Tibial nerve (tissue), 4 donors: Measurements from ENCODE around the gene SF3A1. TPM values are rescaled to one million over a fixed set of nuclear protein-coding genes. Genes with fewer than 3 reads are reported as not detected.

Source experiments
- DNase-seq, 2 donors: peaks; one replicate each; pipeline ENCODE4 v3.0.0-alpha.2; 2019; ENCODE audit warnings: low spot score in 2 of 2
- H3K27ac ChIP-seq, 4 donors: fragments of 200-600 bp; sonication (generic) in 3 of 4; one replicate each; pipeline ENCODE4 v1.5.1; 2017 to 2019; ENCODE audit warnings: mild to moderate bottlenecking in 1 of 4
- H3K27me3 ChIP-seq, 2 donors: fragments of 200-600 bp; sonication (generic) in 1 of 2; one replicate each; pipeline versions ENCODE4 v1.5.1 to v1.6.0; 2017 to 2019
- H3K36me3 ChIP-seq, 3 donors: fragments of 200-600 bp; sonication (generic); one replicate each; pipeline ENCODE4 v1.5.1; 2018 to 2019
- H3K4me1 ChIP-seq, 4 donors: fragments of 200-600 bp; sonication (generic) in 3 of 4; one replicate each; pipeline ENCODE4 v1.5.1; 2017 to 2019
- H3K4me3 ChIP-seq, 4 donors: fragments of 200-600 bp; sonication (generic) in 3 of 4; one replicate each; pipeline ENCODE4 v1.5.1; 2017 to 2019; ENCODE audit warnings: mild to moderate bottlenecking in 1 of 4, moderate library complexity in 1 of 4
- H3K9me3 ChIP-seq, 4 donors: fragments of 200-600 bp; sonication (generic) in 3 of 4; one replicate each; pipeline ENCODE4 v1.5.1; 2017 to 2019
- EP300 ChIP-seq, 2 donors: sonication (generic); formaldehyde crosslinking; IDR thresholded peaks; one replicate each; pipeline ENCODE4 v1.6.1; 2017; ENCODE audit warnings: antibody characterized with exemption in 2 of 2, mild to moderate bottlenecking in 1 of 2
- POLR2A ChIP-seq, 2 donors: fragments of 450-650 bp; IDR thresholded peaks; one replicate each; pipeline ENCODE4 v1.6.1; 2017; ENCODE audit warnings: antibody characterized with exemption in 2 of 2, mild to moderate bottlenecking in 2 of 2, moderate library complexity in 2 of 2
- WGBS, 2 donors: methylation state at CpG; one replicate each; pipeline ENCODE4 v1.1.5; 2018; 5-methylcytosine and 5-hydroxymethylcytosine counted together
- total RNA-seq, 4 donors: library from RNA; depleted of rRNA; stranded (reverse); fragments of >200 nt; gene quantifications; one replicate each; pipeline ENCODE4 v1.1.0, GENCODE V29; 2016
- TF ChIP-seq, protein P1 (sequence below), 5 experiments: fragments of 200-600 bp in 3 of 5; fragments of 450-650 bp in 2 of 5; sonication (generic) in 3 of 5; IDR thresholded peaks; one replicate each; pipeline ENCODE4 v1.5.1; 2016 to 2019; ENCODE audit warnings: antibody characterized with exemption in 5 of 5, mild to moderate bottlenecking in 3 of 5, moderate library complexity in 2 of 5

The SF3A1 gene
- total RNA-seq, 4 donors from 2014 or later, result 76.2 to 98.1 (median 91.7) TPM

DNA sequence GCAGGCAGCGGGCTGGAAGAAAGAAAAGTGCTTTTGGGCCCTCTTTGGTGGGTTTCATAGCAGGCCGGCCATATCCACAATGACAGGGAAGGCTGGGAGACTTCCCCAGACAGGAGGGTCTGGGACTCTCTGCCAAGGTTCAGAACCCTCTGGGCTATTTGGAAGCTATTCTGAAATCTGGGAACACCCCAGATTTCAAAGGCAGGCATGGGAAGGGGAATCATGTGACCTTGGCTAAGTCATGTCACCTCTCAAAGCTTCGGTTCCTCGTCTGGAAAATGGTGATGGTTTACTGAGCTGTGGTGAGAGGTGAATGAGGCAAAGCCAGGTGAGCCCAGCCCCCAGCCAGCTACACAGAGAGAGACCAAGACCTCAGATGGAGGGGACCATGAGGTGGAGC, 72.0 kb downstream of the SF3A1 start:
- DNase-seq, result no peak

DNA sequence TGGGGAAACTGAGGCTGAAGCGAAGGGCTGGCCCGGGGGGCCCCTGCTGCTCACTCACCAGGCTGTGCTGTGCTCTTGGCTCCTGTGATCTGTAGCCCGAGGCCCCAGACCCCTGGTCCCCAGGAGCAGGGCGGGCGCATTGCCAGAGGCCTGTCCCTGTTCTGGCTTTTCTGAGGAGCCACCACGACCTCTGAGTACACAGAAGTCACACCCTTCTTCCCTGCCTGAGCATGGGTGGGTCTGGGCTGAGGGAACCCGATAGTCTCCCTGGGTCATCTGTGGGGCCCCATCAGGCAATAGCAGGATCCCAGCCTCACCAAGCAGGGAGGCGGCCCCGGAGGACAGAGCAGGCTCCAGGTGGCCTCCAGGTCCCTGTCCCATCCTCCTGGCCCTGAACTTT, 72.5 kb downstream of the SF3A1 start:
- Histone ChIP-seq H3K4me1 (peaks cover 0 to 40% (median 2%) of the 10 kb centered on the region in 4 donors), H3K27ac (no peak overlapping the region), H3K4me3 (no peak overlapping the region), H3K27me3 (no peaks in the 10 kb centered on the region), H3K9me3 (no peaks in the 10 kb centered on the region), H3K36me3 (peaks cover 0 to 49% (median 0%) of the 10 kb centered on the region in 3 donors)
- no peak for TF ChIP-seq EP300 (IDR thresholded peaks at IDR 0.05)
- no peak for TF ChIP-seq POLR2A (IDR thresholded peaks at IDR 0.05)
- no peak for DNase-seq
- WGBS, 2 donors, result 77 to 78% methylated on average over 3 to 9 of the region's 9 CpGs

More for the DNA sequence above, 72.0 kb downstream of the SF3A1 start:
- TF ChIP-seq EP300 (IDR thresholded peaks at IDR 0.05) (no peak), POLR2A (IDR thresholded peaks at IDR 0.05) (no peak)
- TF ChIP-seq, protein P1, sequence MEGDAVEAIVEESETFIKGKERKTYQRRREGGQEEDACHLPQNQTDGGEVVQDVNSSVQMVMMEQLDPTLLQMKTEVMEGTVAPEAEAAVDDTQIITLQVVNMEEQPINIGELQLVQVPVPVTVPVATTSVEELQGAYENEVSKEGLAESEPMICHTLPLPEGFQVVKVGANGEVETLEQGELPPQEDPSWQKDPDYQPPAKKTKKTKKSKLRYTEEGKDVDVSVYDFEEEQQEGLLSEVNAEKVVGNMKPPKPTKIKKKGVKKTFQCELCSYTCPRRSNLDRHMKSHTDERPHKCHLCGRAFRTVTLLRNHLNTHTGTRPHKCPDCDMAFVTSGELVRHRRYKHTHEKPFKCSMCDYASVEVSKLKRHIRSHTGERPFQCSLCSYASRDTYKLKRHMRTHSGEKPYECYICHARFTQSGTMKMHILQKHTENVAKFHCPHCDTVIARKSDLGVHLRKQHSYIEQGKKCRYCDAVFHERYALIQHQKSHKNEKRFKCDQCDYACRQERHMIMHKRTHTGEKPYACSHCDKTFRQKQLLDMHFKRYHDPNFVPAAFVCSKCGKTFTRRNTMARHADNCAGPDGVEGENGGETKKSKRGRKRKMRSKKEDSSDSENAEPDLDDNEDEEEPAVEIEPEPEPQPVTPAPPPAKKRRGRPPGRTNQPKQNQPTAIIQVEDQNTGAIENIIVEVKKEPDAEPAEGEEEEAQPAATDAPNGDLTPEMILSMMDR (IDR thresholded peaks at IDR 0.05), result no peak
- H3K4me3 ChIP-seq, result no peak overlapping the region
- H3K36me3 ChIP-seq, result peaks cover 0 to 49% (median 0%) of the 10 kb centered on the region in 3 donors
- no peaks in the 10 kb centered on the region for H3K9me3 ChIP-seq
- no peak overlapping the region for H3K27ac ChIP-seq
- H3K4me1 ChIP-seq, result peaks cover 0 to 35% (median 2%) of the 10 kb centered on the region in 4 donors
- 82 to 84% methylated on average over 4 of the region's 4 CpGs for WGBS, 2 donors
- no peaks in the 10 kb centered on the region for H3K27me3 ChIP-seq

DNA sequence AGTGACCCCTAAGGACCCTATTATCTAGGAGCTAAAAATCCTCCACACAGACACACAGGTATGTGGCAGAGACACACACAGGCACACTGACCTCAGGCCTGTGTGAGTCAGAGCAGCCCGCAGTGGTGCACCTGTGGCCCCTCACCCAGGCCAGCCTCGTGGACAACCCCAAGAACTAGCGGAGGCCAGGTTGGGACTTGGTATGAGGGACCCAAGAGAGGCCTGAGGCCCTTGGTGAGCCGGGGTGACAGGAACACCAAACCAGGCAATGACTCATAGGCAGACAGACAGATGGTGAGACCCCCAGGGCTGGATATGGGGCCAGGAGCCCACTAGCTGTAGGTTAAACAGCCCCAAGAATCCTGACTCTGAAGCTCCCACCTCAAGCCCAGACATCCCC, 73.4 kb downstream of the SF3A1 start:
- Histone ChIP-seq H3K4me1 (peaks cover 0 to 43% (median 2%) of the 10 kb centered on the region in 4 donors), H3K36me3 (peaks cover 0 to 49% (median 0%) of the 10 kb centered on the region in 3 donors), H3K9me3 (no peaks in the 10 kb centered on the region), H3K4me3 (no peak overlapping the region), H3K27ac (no peak overlapping the region), H3K27me3 (no peaks in the 10 kb centered on the region)
- no peak for TF ChIP-seq EP300 (IDR thresholded peaks at IDR 0.05)
- TF ChIP-seq, protein P1 (IDR thresholded peaks at IDR 0.05), result no peak
- TF ChIP-seq POLR2A (IDR thresholded peaks at IDR 0.05), result no peak
- no peak for DNase-seq
- 74% methylated on average over 3 of the region's 4 CpGs; no CpG with 5 or more reads in 1 of the 2 donors for WGBS, 2 donors

DNA sequence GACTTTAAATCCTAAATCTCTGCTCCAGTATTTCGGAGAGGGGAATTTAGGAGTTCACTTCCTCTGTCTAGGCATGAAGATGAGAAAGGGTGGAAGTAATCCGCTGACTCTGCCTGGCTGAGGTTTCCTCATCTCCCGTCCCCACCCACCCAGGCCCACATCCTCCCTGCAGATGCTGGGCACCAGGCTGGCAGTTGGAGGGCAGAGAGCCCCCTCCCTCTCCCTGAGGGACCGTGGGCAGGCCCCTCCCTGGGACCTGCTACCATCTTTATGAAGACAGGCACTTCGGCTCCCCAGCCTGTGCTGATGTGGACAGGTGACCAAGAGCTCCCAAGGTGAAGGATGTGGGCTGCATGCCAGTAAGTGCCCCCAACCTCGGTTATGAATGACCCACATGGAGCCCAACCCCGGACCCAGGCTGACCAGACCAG, 74.1 kb downstream of the SF3A1 start:
- Histone ChIP-seq H3K27ac (no peak overlapping the region), H3K36me3 (peaks cover 0 to 49% (median 0%) of the 10 kb centered on the region in 3 donors), H3K4me3 (no peak overlapping the region), H3K27me3 (no peaks in the 10 kb centered on the region), H3K9me3 (no peaks in the 10 kb centered on the region), H3K4me1 (peaks cover 0 to 43% (median 8%) of the 10 kb centered on the region in 4 donors)
- DNase-seq, result no peak
- 68 to 69% methylated on average over 6 to 7 of the region's 7 CpGs for WGBS, 2 donors
- TF ChIP-seq POLR2A (IDR thresholded peaks at IDR 0.05) (no peak), EP300 (IDR thresholded peaks at IDR 0.05) (no peak)
- TF ChIP-seq, protein P1 (IDR thresholded peaks at IDR 0.05), result no peak

Other genes with a start within 250 kb of the SF3A1 start
- under 1 TPM; 0.30 to 0.84 (median 0.72) TPM for gene LIF, start 110.1 kb downstream of the SF3A1 start, total RNA-seq
- 10 to 100 TPM in 1 of 4 donors, 1 to 10 TPM in 3; 1.4 to 19.7 (median 4.2) TPM for gene OSM, start 90.0 kb downstream of the SF3A1 start, total RNA-seq
- 10 to 100 TPM; 38.7 to 57.9 (median 45.3) TPM for gene CASTOR1, start 67.4 kb downstream of the SF3A1 start, total RNA-seq
- 10 to 100 TPM; 46.8 to 63.9 (median 52.1) TPM for gene TBC1D10A, start 30.0 kb downstream of the SF3A1 start, total RNA-seq
- 10 to 100 TPM in 1 of 4 donors, 1 to 10 TPM in 3; 1.0 to 10.5 (median 5.2) TPM for gene CCDC157, start 113 bp upstream of the SF3A1 start, total RNA-seq
- gene RNF215, start 30.5 kb upstream of the SF3A1 start, total RNA-seq, result 10 to 100 TPM; 19.9 to 42.4 (median 25.2) TPM
- 10 to 100 TPM; 10.0 to 29.1 (median 12.4) TPM for gene SEC14L2, start 40.1 kb upstream of the SF3A1 start, total RNA-seq
- gene MTFP1, start 68.9 kb upstream of the SF3A1 start, total RNA-seq, result 10 to 100 TPM in 2 of 4 donors, 1 to 10 TPM in 2; 2.2 to 12.7 (median 7.3) TPM
- gene SEC14L3, start 115.1 kb upstream of the SF3A1 start, total RNA-seq, result not detected
- under 1 TPM in 1 of 4 donors, not detected in 3; 0.30 TPM for gene SEC14L4, start 148.8 kb upstream of the SF3A1 start, total RNA-seq
- 1 to 10 TPM in 1 of 4 donors, under 1 TPM in 3; 0.21 to 3.3 (median 0.94) TPM for gene SEC14L6, start 189.8 kb upstream of the SF3A1 start, total RNA-seq
- gene GAL3ST1, start 217.8 kb upstream of the SF3A1 start, total RNA-seq, result 10 to 100 TPM; 17.4 to 22.2 (median 18.8) TPM
- gene PES1, start 235.0 kb upstream of the SF3A1 start, total RNA-seq, result 10 to 100 TPM; 53.9 to 74.7 (median 70.3) TPM